D341Med (cell line): ENCODE data around the gene ATF7.
"Not testable (repeated sequence)": the region's sequence is repeated elsewhere in the genome, so short reads cannot be mapped to it uniquely, and the experiment has no call there.

Experiments used
- DNase-seq: peaks from one replicate; pipeline ENCODE4 v3.0.0; 2012; ENCODE audit warnings: low spot score

The ATF7 gene

GRCh38 chr12:53481939-53482586, 144.1 kb downstream of the ATF7 start:
- DNase-seq: peak; percentile 42

GRCh38 chr12:53481458-53481857, 144.7 kb downstream of the ATF7 start:
- not testable (repeated sequence) for DNase-seq

- no peak for DNase-seq
Observed at GRCh38 chr12:53480491-53481442, 145.4 kb downstream of the ATF7 start.

GRCh38 chr12:53479331-53479730, 146.9 kb downstream of the ATF7 start:
- DNase-seq: no peak

- DNase-seq: no peak
Observed at GRCh38 chr12:53478865-53479264, 147.3 kb downstream of the ATF7 start.

- peak; percentile 70 for DNase-seq
Observed at GRCh38 chr12:53476769-53477209, 149.4 kb downstream of the ATF7 start.

- no peak for DNase-seq
Observed at GRCh38 chr12:53474819-53475218, 151.4 kb downstream of the ATF7 start.

GRCh38 chr12:53474077-53474476, 152.1 kb downstream of the ATF7 start:
- no peak for DNase-seq

GRCh38 chr12:53472056-53472582, 154.1 kb downstream of the ATF7 start:
- DNase-seq: no peak

- no peak for DNase-seq
Observed at GRCh38 chr12:53468282-53468681, 157.9 kb downstream of the ATF7 start.

GRCh38 chr12:53467880-53468279, 158.3 kb downstream of the ATF7 start:
- DNase-seq: no peak

GRCh38 chr12:53467082-53467481, 159.1 kb downstream of the ATF7 start:
- DNase-seq: no peak

- no peak for DNase-seq
Observed at GRCh38 chr12:53466640-53467039, 159.5 kb downstream of the ATF7 start.

GRCh38 chr12:53465679-53466078, 160.5 kb downstream of the ATF7 start:
- no peak for DNase-seq

- no peak for DNase-seq
Observed at GRCh38 chr12:53464685-53465418, 161.3 kb downstream of the ATF7 start.

- DNase-seq: no peak
Observed at GRCh38 chr12:53463802-53464560, 162.2 kb downstream of the ATF7 start.

GRCh38 chr12:53462935-53463334, 163.2 kb downstream of the ATF7 start:
- no peak for DNase-seq

GRCh38 chr12:53461591-53461990, 164.6 kb downstream of the ATF7 start:
- DNase-seq: no peak

GRCh38 chr12:53461059-53461458, 165.1 kb downstream of the ATF7 start:
- DNase-seq: no peak

GRCh38 chr12:53459097-53459496, 167.1 kb downstream of the ATF7 start:
- DNase-seq: no peak
